Spleen (tissue), 7 donors: ENCODE measurements around the gene CTNNBL1.

ENCODE experiments used
- CTCF ChIP-seq, 11 experiments: fragments of 200-600 bp in 7 of 11; fragments of 450-650 bp in 4 of 11; sonication (generic) in 4 of 11; IDR thresholded peaks in 8 of 11; conservative IDR thresholded peaks in 3 of 11; 1 replicate in 7 of 11; 2 replicates in 4 of 11; pipeline versions ENCODE4 v1.4.0 to v1.8.0; 2016 to 2021; ENCODE audit warnings: antibody characterized with exemption in 11 of 11, inconsistent platforms in 4 of 11, mild to moderate bottlenecking in 1 of 11
- POLR2AphosphoS5 ChIP-seq, 3 donors: sonication (generic); formaldehyde crosslinking; IDR thresholded peaks; one replicate each; pipeline ENCODE4 v1.5.1; 2017; ENCODE audit warnings: antibody characterized with exemption in 3 of 3
- donor health status: DM: no; HTN: no; CAD: no; lungs with moderate emphysema.
- donor health status: DM: no; HTN: no; CAD: no.
- donor health status: DM: no; HTN: no; CAD: no.

DNA sequence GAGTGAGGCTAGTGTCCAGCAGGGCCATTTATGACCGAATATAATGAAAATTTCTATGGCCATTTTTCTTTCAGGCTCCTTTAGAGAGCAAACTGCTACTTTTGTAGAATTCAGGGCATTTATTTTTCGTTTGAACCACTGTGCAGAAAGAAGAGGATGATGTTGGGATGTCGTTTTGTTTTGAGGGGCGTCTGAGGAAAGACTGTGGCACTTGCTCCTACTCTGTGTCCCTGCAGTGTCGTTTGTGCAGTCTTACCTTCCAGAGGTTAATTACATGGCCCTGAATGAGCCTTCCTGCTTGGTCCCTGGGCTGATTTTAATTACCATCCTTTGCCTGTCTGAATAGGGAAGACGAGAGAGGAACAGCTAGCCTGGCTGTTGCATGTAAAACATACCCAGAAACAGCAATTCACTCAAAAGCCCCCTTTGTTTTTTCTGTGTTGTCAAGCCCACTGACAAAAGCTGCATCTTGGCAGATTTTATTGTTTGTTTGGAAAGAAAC is 65.3 kb downstream of the CTNNBL1 start:
- no peak for TF ChIP-seq CTCF (IDR thresholded peaks at IDR 0.05 in 8 of 11, conservative IDR thresholded peaks at IDR 0.05 in 3 of 11)
- TF ChIP-seq POLR2AphosphoS5 (IDR thresholded peaks at IDR 0.05), result no peak
